Panc1 (cell line): Measurements from ENCODE around the gene VASP. TPM values are rescaled to one million over a fixed set of nuclear protein-coding genes. Genes with fewer than 3 reads are reported as not detected.

Experiments used
- ATAC-seq: fragments of 200-7000 bp; cut with Tn5 transposase; 2 replicates; pipeline ENCODE4 v1.9.1; 2020; ENCODE audit warnings: mild to moderate bottlenecking, moderate library complexity
- BruUV-seq: library from RNA; stranded (reverse); fragments of 400-500 nt; replicated peaks from 2 replicates; lab custom pipeline; 2021; lab: Mats Ljungman, UMichigan
- CTCF ChIA-PET: fragments of 300-600 bp; sonication (Branson Sonifier 250); formaldehyde crosslinking; loops from one replicate; lab custom pipeline; 2022; ENCODE audit warnings: antibody characterized with exemption; lab: Charles Lee
- POLR2A ChIA-PET: fragments of 300-600 bp; sonication (Branson Sonifier 250); formaldehyde crosslinking; loops from one replicate; lab custom pipeline; 2022; ENCODE audit warnings: antibody characterized with exemption; lab: Charles Lee
- DNase-seq: peaks from one replicate; pipeline ENCODE4 v3.0.0-alpha.2; 2010; ENCODE audit warnings: low read depth, low spot score
- H3K27ac ChIP-seq: 2 replicates; pipeline ENCODE4 v1.5.1; 2011; ENCODE audit warnings: mild to moderate bottlenecking, low read length, inconsistent platforms
- H3K27me3 ChIP-seq: fragments of 200-500 bp; sonication (Bioruptor generic); 2 replicates; pipeline ENCODE4 v1.6.0; 2014; ENCODE audit warnings: low read length, inconsistent platforms; ENCODE audit not compliant: control insufficient read depth, insufficient read depth
- H3K36me3 ChIP-seq: fragments of 200-500 bp; sonication (Bioruptor generic); 2 replicates; pipeline ENCODE4 v1.5.1; 2014; ENCODE audit warnings: inconsistent platforms, mild to moderate bottlenecking, low read length, moderate library complexity; ENCODE audit not compliant: control insufficient read depth, insufficient read depth
- H3K4me1 ChIP-seq: 2 replicates; pipeline ENCODE4 v1.5.1; 2011; ENCODE audit warnings: inconsistent platforms, mild to moderate bottlenecking, low read length, moderate library complexity; ENCODE audit not compliant: control insufficient read depth, insufficient read depth
- H3K4me3 ChIP-seq, 2 experiments: 2 replicates each; pipeline ENCODE4 v1.5.1; 2011 to 2012; ENCODE audit warnings: low read depth in 2 of 2, low read length in 2 of 2, mild to moderate bottlenecking in 2 of 2, inconsistent platforms in 1 of 2, moderate library complexity in 1 of 2
- H3K9me3 ChIP-seq: fragments of 200-500 bp; sonication (Bioruptor generic); 2 replicates; pipeline ENCODE4 v1.5.1; 2014; ENCODE audit warnings: low read depth, mild to moderate bottlenecking, inconsistent platforms, low read length, moderate library complexity; ENCODE audit not compliant: control insufficient read depth, insufficient read depth
- POLR2AphosphoS5 ChIP-seq: IDR thresholded peaks from 2 replicates; pipeline ENCODE4 v1.6.1; 2012; ENCODE audit warnings: mild to moderate bottlenecking, low read depth, low read length, moderate library complexity
- SIN3A ChIP-seq: IDR thresholded peaks from 2 replicates; pipeline ENCODE4 v1.6.1; 2012; ENCODE audit warnings: low read depth, mild to moderate bottlenecking, low read length, moderate library complexity, borderline replicate concordance; ENCODE audit not compliant: insufficient read depth
- TCF7L2 ChIP-seq: IDR thresholded peaks from 2 replicates; pipeline ENCODE4 v1.6.1; 2011; ENCODE audit warnings: mild to moderate bottlenecking, low read depth, low read length, inconsistent platforms
- in situ Hi-C: cut with HindIII; loops from 2 replicates; pipeline ENCODE4 v1.10.0; 2016; ENCODE audit warnings: low sequenced_read_pairs, low pct_unique_long_range_greater_than_20kb
- intact Hi-C: fragments of 100-400 bp; cut with micrococcal nuclease; formaldehyde crosslinking; loops from one replicate; pipeline ENCODE4 v1.10.0; 2022; ENCODE audit not compliant: unreplicated experiment
- total RNA-seq: library from RNA; stranded (reverse); gene quantifications from one replicate; pipeline ENCODE4 v1.2.1, GENCODE V29; 2021; ENCODE audit not compliant: unreplicated experiment
- TF ChIP-seq, protein P1 (sequence below): fragments of 450-650 bp; IDR thresholded peaks from 2 replicates; pipeline ENCODE4 v1.5.1; 2017; ENCODE audit warnings: mild to moderate bottlenecking
- TF ChIP-seq, protein P2 (sequence below), 2 experiments: IDR thresholded peaks; 2 replicates each; pipeline ENCODE4 v1.6.1; 2011 to 2012; ENCODE audit warnings: low read depth in 2 of 2, control low read depth in 1 of 2, low read length in 1 of 2, mild to moderate bottlenecking in 1 of 2, moderate library complexity in 1 of 2; ENCODE audit not compliant: insufficient read depth in 1 of 2

VASP gene
- total RNA-seq, 1 experiment from 2014 or later: 101 TPM

- Histone ChIP-seq H3K36me3 (no peaks in the 10 kb centered on the region), H3K27ac (no peak overlapping the region), H3K4me1 (peaks cover 3% of the 10 kb centered on the region; the same call in 1 of the 2 replicates), H3K27me3 (no peaks in the 10 kb centered on the region), H3K4me3 (no peak overlapping the region), H3K9me3 (no peaks in the 10 kb centered on the region)
- BruUV-seq: no TSS peak
- ATAC-seq (no peak), DNase-seq (no peak)
- in situ Hi-C loops: no loop called here
- TF ChIP-seq, protein P1, sequence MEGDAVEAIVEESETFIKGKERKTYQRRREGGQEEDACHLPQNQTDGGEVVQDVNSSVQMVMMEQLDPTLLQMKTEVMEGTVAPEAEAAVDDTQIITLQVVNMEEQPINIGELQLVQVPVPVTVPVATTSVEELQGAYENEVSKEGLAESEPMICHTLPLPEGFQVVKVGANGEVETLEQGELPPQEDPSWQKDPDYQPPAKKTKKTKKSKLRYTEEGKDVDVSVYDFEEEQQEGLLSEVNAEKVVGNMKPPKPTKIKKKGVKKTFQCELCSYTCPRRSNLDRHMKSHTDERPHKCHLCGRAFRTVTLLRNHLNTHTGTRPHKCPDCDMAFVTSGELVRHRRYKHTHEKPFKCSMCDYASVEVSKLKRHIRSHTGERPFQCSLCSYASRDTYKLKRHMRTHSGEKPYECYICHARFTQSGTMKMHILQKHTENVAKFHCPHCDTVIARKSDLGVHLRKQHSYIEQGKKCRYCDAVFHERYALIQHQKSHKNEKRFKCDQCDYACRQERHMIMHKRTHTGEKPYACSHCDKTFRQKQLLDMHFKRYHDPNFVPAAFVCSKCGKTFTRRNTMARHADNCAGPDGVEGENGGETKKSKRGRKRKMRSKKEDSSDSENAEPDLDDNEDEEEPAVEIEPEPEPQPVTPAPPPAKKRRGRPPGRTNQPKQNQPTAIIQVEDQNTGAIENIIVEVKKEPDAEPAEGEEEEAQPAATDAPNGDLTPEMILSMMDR: no peak
- TF ChIP-seq POLR2AphosphoS5: no peak
- no peak for TF ChIP-seq TCF7L2
- TF ChIP-seq, protein P2, sequence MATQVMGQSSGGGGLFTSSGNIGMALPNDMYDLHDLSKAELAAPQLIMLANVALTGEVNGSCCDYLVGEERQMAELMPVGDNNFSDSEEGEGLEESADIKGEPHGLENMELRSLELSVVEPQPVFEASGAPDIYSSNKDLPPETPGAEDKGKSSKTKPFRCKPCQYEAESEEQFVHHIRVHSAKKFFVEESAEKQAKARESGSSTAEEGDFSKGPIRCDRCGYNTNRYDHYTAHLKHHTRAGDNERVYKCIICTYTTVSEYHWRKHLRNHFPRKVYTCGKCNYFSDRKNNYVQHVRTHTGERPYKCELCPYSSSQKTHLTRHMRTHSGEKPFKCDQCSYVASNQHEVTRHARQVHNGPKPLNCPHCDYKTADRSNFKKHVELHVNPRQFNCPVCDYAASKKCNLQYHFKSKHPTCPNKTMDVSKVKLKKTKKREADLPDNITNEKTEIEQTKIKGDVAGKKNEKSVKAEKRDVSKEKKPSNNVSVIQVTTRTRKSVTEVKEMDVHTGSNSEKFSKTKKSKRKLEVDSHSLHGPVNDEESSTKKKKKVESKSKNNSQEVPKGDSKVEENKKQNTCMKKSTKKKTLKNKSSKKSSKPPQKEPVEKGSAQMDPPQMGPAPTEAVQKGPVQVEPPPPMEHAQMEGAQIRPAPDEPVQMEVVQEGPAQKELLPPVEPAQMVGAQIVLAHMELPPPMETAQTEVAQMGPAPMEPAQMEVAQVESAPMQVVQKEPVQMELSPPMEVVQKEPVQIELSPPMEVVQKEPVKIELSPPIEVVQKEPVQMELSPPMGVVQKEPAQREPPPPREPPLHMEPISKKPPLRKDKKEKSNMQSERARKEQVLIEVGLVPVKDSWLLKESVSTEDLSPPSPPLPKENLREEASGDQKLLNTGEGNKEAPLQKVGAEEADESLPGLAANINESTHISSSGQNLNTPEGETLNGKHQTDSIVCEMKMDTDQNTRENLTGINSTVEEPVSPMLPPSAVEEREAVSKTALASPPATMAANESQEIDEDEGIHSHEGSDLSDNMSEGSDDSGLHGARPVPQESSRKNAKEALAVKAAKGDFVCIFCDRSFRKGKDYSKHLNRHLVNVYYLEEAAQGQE (IDR thresholded peaks at IDR 0.05; ENCODE audit: insufficient read depth in 1 of 2, low read depth in 2 of 2, low read length in 1 of 2): no peak
- TF ChIP-seq SIN3A: no peak
- CTCF ChIA-PET: interaction anchor here (0.9 kb wide), 1 partner anchor 148 kb away, joined by 3 read pairs; no protein-coding TSS in a partner anchor
- intact Hi-C loops: no loop called here
- POLR2A ChIA-PET: no interaction called here
These were observed 12.9 kb upstream of the VASP start for GRCh38 chr19:45494261-45494916.

GRCh38 chr19:45495178-45495577 is 12.1 kb upstream of the VASP start:
- ChIA-PET POLR2A (no interaction called here), CTCF (no interaction called here)
- intact Hi-C loops (no loop called here), in situ Hi-C loops (no loop called here)
- DNase-seq (no peak), ATAC-seq (no peak)
- no peak overlapping the region for H3K27ac ChIP-seq
- H3K4me3 ChIP-seq: no peak overlapping the region
- peaks cover 3% of the 10 kb centered on the region; the same call in 1 of the 2 replicates for H3K4me1 ChIP-seq
- no TSS peak for BruUV-seq
- H3K9me3 ChIP-seq: no peaks in the 10 kb centered on the region
- TF ChIP-seq, protein P2 (IDR thresholded peaks at IDR 0.05; ENCODE audit: insufficient read depth in 1 of 2, low read depth in 2 of 2, low read length in 1 of 2): no peak
- TF ChIP-seq POLR2AphosphoS5: no peak
- H3K36me3 ChIP-seq: no peaks in the 10 kb centered on the region
- H3K27me3 ChIP-seq: no peaks in the 10 kb centered on the region
